Esophagus muscularis mucosa (tissue), 4 donors: ENCODE results near the gene LAD1. TPM values are rescaled to one million over a fixed set of nuclear protein-coding genes. Genes with fewer than 3 reads are reported as not detected.

Experiments used
- DNase-seq: peaks from one replicate; pipeline ENCODE4 v3.0.0-alpha.2; 2017; ENCODE audit errors: extremely low spot score
- H3K27ac ChIP-seq, 4 donors: fragments of 200-600 bp; sonication (generic); replicated peaks in 1 of 4; 1 replicate in 3 of 4; 2 replicates in 1 of 4; pipeline ENCODE4 v1.5.1; 2016 to 2019; ENCODE audit warnings: mild to moderate bottlenecking in 1 of 4
- H3K27me3 ChIP-seq, 4 donors: fragments of 200-600 bp; sonication (generic); one replicate each; pipeline versions ENCODE4 v1.5.1 to v1.6.0; 2016 to 2019
- H3K36me3 ChIP-seq, 4 donors: fragments of 200-600 bp; sonication (generic); one replicate each; pipeline ENCODE4 v1.5.1; 2016 to 2019
- H3K4me1 ChIP-seq, 4 donors: fragments of 200-600 bp; sonication (generic); one replicate each; pipeline ENCODE4 v1.5.1; 2016 to 2019
- H3K4me3 ChIP-seq, 4 donors: fragments of 200-600 bp; sonication (generic); 1 replicate in 2 of 4; 2 replicates in 2 of 4; pipeline ENCODE4 v1.5.1; 2016 to 2019; ENCODE audit warnings: mild to moderate bottlenecking in 4 of 4, moderate library complexity in 1 of 4
- H3K9me3 ChIP-seq, 4 donors: fragments of 200-600 bp; sonication (generic); 1 replicate in 3 of 4; 2 replicates in 1 of 4; pipeline ENCODE4 v1.5.1; 2016 to 2019
- EP300 ChIP-seq: sonication (generic); formaldehyde crosslinking; IDR thresholded peaks from one replicate; pipeline ENCODE4 v1.6.1; 2017; ENCODE audit warnings: antibody characterized with exemption
- POLR2A ChIP-seq: fragments of 450-650 bp; IDR thresholded peaks from one replicate; pipeline ENCODE4 v1.6.1; 2017; ENCODE audit warnings: antibody characterized with exemption, moderate library complexity, mild to moderate bottlenecking, low read depth
- POLR2AphosphoS5 ChIP-seq, 2 donors: sonication (generic); formaldehyde crosslinking; IDR thresholded peaks; one replicate each; pipeline ENCODE4 v1.6.1; 2017; ENCODE audit warnings: antibody characterized with exemption in 2 of 2
- WGBS: methylation state at CpG from one replicate; pipeline ENCODE4 v1.1.5; 2018; 5-methylcytosine and 5-hydroxymethylcytosine counted together
- intact Hi-C: fragments of 100-400 bp; cut with DNase I; formaldehyde crosslinking; loops from one replicate; pipeline ENCODE4 v1.15.1; 2023
- total RNA-seq, 4 donors: library from RNA; depleted of rRNA; stranded (reverse); fragments of >200 nt; gene quantifications; one replicate each; pipeline versions ENCODE4 v1.1.0 to v1.2.1, GENCODE V29; 2016
- TF ChIP-seq, protein P1 (sequence below), 3 experiments: fragments of 200-600 bp in 2 of 3; fragments of 450-650 bp in 1 of 3; sonication (generic) in 2 of 3; IDR thresholded peaks; one replicate each; pipeline ENCODE4 v1.5.1; 2017 to 2019; ENCODE audit warnings: antibody characterized with exemption in 3 of 3, mild to moderate bottlenecking in 2 of 3, moderate library complexity in 1 of 3

LAD1 gene
- total RNA-seq, 4 donors from 2014 or later: 0.17 TPM; not detected in 3

DNA sequence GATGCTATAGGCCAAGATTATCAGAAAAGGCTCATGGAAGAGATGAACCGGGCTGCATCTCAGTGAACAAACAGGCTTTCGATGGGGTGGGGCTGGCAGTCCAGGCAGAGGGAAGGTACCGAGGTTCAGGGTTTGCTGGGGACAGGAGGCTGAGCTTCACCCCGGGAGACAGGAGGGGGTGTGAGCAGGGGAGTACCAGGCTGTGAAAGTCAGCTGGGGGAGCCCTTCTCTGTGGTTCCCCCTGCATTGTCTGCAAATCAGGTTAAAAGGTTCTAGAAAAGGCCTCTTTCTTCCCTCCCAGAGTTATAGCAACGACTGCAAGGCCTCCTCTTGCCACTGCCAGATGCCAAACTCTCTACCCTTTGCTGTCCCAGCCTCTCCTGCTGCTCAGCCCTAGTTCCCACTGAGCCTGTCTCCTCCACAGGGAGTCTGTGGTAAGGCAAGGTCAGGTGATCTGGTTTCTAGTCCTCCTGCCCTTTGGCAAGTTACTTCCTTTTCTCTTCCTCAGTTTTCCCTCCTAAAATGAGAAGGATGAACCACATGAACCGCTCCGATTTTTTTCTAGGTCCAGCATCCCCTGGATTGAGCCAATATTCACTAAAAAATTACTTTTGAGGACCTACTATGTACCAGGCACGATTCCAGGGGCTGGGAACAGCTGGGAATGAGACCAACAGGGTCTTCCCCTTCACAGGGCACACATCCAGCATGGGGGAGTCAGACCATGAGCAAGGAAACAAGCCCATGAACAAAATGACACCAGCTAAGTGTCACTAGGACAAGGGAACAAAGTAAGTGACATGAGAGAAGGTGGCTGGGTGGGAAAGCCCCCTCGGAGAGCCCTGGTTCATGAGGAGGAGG, 7.2 kb downstream of the LAD1 start:
- Histone ChIP-seq H3K27me3 (peaks cover 0 to 12% (median 0%) of the 10 kb centered on the region in 4 donors), H3K4me3 (no peak overlapping the region), H3K36me3 (no peaks in the 10 kb centered on the region), H3K4me1 (no peaks in the 10 kb centered on the region), H3K27ac (no peak overlapping the region), H3K9me3 (no peaks in the 10 kb centered on the region)
- intact Hi-C loops: no loop called here
- TF ChIP-seq, protein P1, sequence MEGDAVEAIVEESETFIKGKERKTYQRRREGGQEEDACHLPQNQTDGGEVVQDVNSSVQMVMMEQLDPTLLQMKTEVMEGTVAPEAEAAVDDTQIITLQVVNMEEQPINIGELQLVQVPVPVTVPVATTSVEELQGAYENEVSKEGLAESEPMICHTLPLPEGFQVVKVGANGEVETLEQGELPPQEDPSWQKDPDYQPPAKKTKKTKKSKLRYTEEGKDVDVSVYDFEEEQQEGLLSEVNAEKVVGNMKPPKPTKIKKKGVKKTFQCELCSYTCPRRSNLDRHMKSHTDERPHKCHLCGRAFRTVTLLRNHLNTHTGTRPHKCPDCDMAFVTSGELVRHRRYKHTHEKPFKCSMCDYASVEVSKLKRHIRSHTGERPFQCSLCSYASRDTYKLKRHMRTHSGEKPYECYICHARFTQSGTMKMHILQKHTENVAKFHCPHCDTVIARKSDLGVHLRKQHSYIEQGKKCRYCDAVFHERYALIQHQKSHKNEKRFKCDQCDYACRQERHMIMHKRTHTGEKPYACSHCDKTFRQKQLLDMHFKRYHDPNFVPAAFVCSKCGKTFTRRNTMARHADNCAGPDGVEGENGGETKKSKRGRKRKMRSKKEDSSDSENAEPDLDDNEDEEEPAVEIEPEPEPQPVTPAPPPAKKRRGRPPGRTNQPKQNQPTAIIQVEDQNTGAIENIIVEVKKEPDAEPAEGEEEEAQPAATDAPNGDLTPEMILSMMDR (IDR thresholded peaks at IDR 0.05): no peak
- TF ChIP-seq POLR2AphosphoS5 (IDR thresholded peaks at IDR 0.05): no peak
- no peak for TF ChIP-seq EP300
- no peak for TF ChIP-seq POLR2A
- WGBS: 79% methylated on average over 9 of the region's 9 CpGs
- no peak for DNase-seq

DNA sequence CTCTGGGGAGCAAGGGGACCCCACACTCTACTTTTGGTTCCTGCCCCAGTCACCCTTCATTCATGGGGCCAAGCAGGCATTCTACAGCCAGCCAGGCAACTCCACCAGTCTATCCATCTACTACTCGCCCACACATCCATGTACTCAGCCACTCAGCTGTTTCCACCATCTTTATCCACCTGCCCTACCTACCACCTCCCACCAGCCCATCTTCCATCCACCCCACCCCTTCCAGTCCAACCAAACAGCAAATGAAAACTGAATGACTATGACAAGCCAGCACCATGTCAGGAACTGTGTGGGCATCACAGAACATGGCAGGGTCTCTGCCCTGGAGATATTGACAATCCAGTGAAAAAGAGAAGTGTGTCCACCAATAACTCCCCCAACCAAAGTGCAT, 7.9 kb downstream of the LAD1 start:
- TF ChIP-seq POLR2AphosphoS5 (IDR thresholded peaks at IDR 0.05) (no peak), EP300 (no peak), POLR2A (no peak)
- TF ChIP-seq, protein P1 (IDR thresholded peaks at IDR 0.05): no peak
- 100% methylated on average over 1 of the region's 1 CpG for WGBS
- Histone ChIP-seq H3K27me3 (peaks cover 0 to 16% (median 0%) of the 10 kb centered on the region in 4 donors), H3K4me1 (no peaks in the 10 kb centered on the region), H3K27ac (no peak overlapping the region), H3K9me3 (no peaks in the 10 kb centered on the region), H3K4me3 (no peak overlapping the region), H3K36me3 (no peaks in the 10 kb centered on the region)
- intact Hi-C loops: no loop called here
- no peak for DNase-seq

- intact Hi-C loops: no loop called here
- TF ChIP-seq POLR2AphosphoS5 (IDR thresholded peaks at IDR 0.05): no peak
- no peak for TF ChIP-seq EP300
- no peak for TF ChIP-seq POLR2A
- TF ChIP-seq, protein P1 (IDR thresholded peaks at IDR 0.05): no peak
- H3K9me3 ChIP-seq: no peaks in the 10 kb centered on the region
- H3K4me1 ChIP-seq: peaks cover 0 to 6% (median 0%) of the 10 kb centered on the region in 4 donors
- peaks cover 0 to 36% (median 0%) of the 10 kb centered on the region in 4 donors for H3K27me3 ChIP-seq
- no peaks in the 10 kb centered on the region for H3K36me3 ChIP-seq
- no peak overlapping the region for H3K27ac ChIP-seq
- 90% methylated on average over 7 of the region's 12 CpGs for WGBS
- H3K4me3 ChIP-seq: no peak overlapping the region
- no peak for DNase-seq
Measured at GRCh38 chr1:201389051-201389450, 10.1 kb downstream of the LAD1 start.

- no peak for DNase-seq
- Histone ChIP-seq H3K4me3 (no peak overlapping the region), H3K27me3 (peaks cover 0 to 36% (median 0%) of the 10 kb centered on the region in 4 donors), H3K9me3 (no peaks in the 10 kb centered on the region), H3K36me3 (no peaks in the 10 kb centered on the region), H3K4me1 (peaks cover 0 to 8% (median 0%) of the 10 kb centered on the region in 4 donors), H3K27ac (no peak overlapping the region)
- WGBS: 89% methylated on average over 4 of the region's 8 CpGs
- TF ChIP-seq EP300 (no peak), POLR2A (no peak)
- TF ChIP-seq, protein P1 (IDR thresholded peaks at IDR 0.05): no peak
- intact Hi-C loops: no loop called here
Measured at GRCh38 chr1:201386208-201386607, 12.9 kb downstream of the LAD1 start.
